Endodermal cell (in vitro differentiated cells): Measurements from ENCODE around the gene MYG1. TPM values are rescaled to one million over a fixed set of nuclear protein-coding genes. Genes with fewer than 3 reads are reported as not detected.
A peak's percentile ranks its signal among the peaks of the same experiment; 100 is the strongest.

Source experiments
- DNase-seq: peaks from one replicate; pipeline ENCODE4 v3.0.0-alpha.2; 2017
- H3K27ac ChIP-seq: 2 replicates; pipeline ENCODE4 v1.5.1; 2013; ENCODE audit warnings: mild to moderate bottlenecking, low read depth, low read length, moderate library complexity
- H3K27me3 ChIP-seq: 2 replicates; pipeline ENCODE4 v1.6.1; 2013; ENCODE audit warnings: mild to moderate bottlenecking, low read length, moderate library complexity; ENCODE audit not compliant: insufficient read depth, control insufficient read depth, poor library complexity, severe bottlenecking
- H3K36me3 ChIP-seq: 2 replicates; pipeline ENCODE4 v1.7.0; 2013; ENCODE audit warnings: mild to moderate bottlenecking, low read length, moderate library complexity; ENCODE audit not compliant: control insufficient read depth, insufficient read depth
- H3K4me1 ChIP-seq: one replicate; pipeline ENCODE4 v1.7.0; 2013; ENCODE audit warnings: low read length; ENCODE audit not compliant: control insufficient read depth, insufficient read depth
- H3K4me3 ChIP-seq: 2 replicates; pipeline ENCODE4 v1.5.1; 2013; ENCODE audit warnings: mild to moderate bottlenecking, low read length, moderate library complexity
- H3K9ac ChIP-seq: 2 replicates; pipeline ENCODE4 v1.6.1; 2013; ENCODE audit warnings: mild to moderate bottlenecking, low read length, moderate library complexity; ENCODE audit not compliant: poor library complexity, severe bottlenecking; ENCODE audit errors: extremely low read depth
- H3K9me3 ChIP-seq: 2 replicates; pipeline ENCODE4 v1.6.1; 2013; ENCODE audit warnings: mild to moderate bottlenecking, low read length, moderate library complexity; ENCODE audit not compliant: control insufficient read depth
- H3K27ac Mint-ChIP-seq: 2 replicates; pipeline ENCODE4 v1.8.0; 2020; ENCODE audit warnings: mixed read lengths
- H3K27me3 Mint-ChIP-seq: 2 replicates; pipeline ENCODE4 v1.8.0; 2021; ENCODE audit warnings: mild to moderate bottlenecking, mixed read lengths; ENCODE audit not compliant: insufficient read depth
- H3K36me3 Mint-ChIP-seq: 2 replicates; pipeline ENCODE4 v1.8.0; 2020; ENCODE audit warnings: low read depth, mixed read lengths
- H3K4me1 Mint-ChIP-seq: 2 replicates; pipeline ENCODE4 v1.8.0; 2020; ENCODE audit warnings: mixed read lengths
- H3K4me3 Mint-ChIP-seq: 2 replicates; pipeline ENCODE4 v1.8.0; 2020; ENCODE audit warnings: mild to moderate bottlenecking, moderate library complexity, mixed read lengths
- H3K9me3 Mint-ChIP-seq: 2 replicates; pipeline ENCODE4 v1.8.0; 2020; ENCODE audit warnings: mild to moderate bottlenecking, mixed read lengths
- CTCF ChIP-seq: fragments of 200-600 bp; sonication (generic); conservative IDR thresholded peaks from 2 replicates; pipeline ENCODE4 v1.5.0; 2021; ENCODE audit warnings: antibody characterized with exemption, mild to moderate bottlenecking
- WGBS, 2 experiments: methylation state at CpG; one replicate each; pipeline versions ENCODE4 v1.1.5 to v1.1.7; 2013; ENCODE audit warnings: missing lambda C conversion rate in 2 of 2, mixed read lengths in 1 of 2; ENCODE audit not compliant: insufficient coverage in 1 of 2, insufficient read length in 1 of 2; 5-methylcytosine and 5-hydroxymethylcytosine counted together
- total RNA-seq, 2 donors: library from RNA; stranded (reverse); fragmentation: NEBNext Ultra II Directional in 1 of 2; extraction: Animal tissue kit (Norgen Biotek cat#: 25700) in 1 of 2; gene quantifications; 2 replicates in 1 of 2; 3 replicates in 1 of 2; pipeline ENCODE4 v1.2.1, GENCODE V29; 2021

Gene MYG1
- total RNA-seq, 2 donors from 2014 or later, result 55.3 to 74.2 TPM

GRCh38 chr12:53268630-53269562 lies 30.6 kb upstream of the MYG1 start:
- Mint-ChIP-seq H3K27me3 (no peaks in the 10 kb centered on the region), H3K27ac (peak overlapping the region; percentile 95), H3K4me3 (peak overlapping the region; percentile 94), H3K4me1 (peaks cover 8% of the 10 kb centered on the region), H3K36me3 (peaks cover 15% of the 10 kb centered on the region), H3K9me3 (no peaks in the 10 kb centered on the region)
- Histone ChIP-seq H3K9ac (peak overlapping the region; percentile 63), H3K27ac (no peak overlapping the region), H3K36me3 (no peaks in the 10 kb centered on the region), H3K4me1 (peaks cover 9% of the 10 kb centered on the region), H3K27me3 (no peaks in the 10 kb centered on the region), H3K4me3 (peak overlapping the region; percentile 95), H3K9me3 (no peaks in the 10 kb centered on the region)
- no peak for DNase-seq
- WGBS, 2 experiments, result 67 to 69% methylated on average over 18 to 20 of the region's 20 CpGs
- no peak for TF ChIP-seq CTCF

GRCh38 chr12:53274445-53274844 lies 25.1 kb upstream of the MYG1 start:
- no peak overlapping the region for H3K27ac Mint-ChIP-seq

GRCh38 chr12:53276511-53276910 lies 23.0 kb upstream of the MYG1 start:
- Mint-ChIP-seq H3K4me1 (no peaks in the 10 kb centered on the region), H3K27me3 (no peaks in the 10 kb centered on the region), H3K27ac (no peak overlapping the region), H3K4me3 (no peak overlapping the region), H3K9me3 (no peaks in the 10 kb centered on the region), H3K36me3 (peaks cover 50% of the 10 kb centered on the region)
- H3K9ac ChIP-seq, result no peak overlapping the region
- no peak overlapping the region for H3K27ac ChIP-seq
- WGBS, 2 experiments, result 93 to 96% methylated on average over 11 of the region's 11 CpGs
- no peak overlapping the region for H3K4me3 ChIP-seq
- H3K9me3 ChIP-seq, result no peaks in the 10 kb centered on the region
- no peaks in the 10 kb centered on the region for H3K27me3 ChIP-seq
- H3K4me1 ChIP-seq, result no peaks in the 10 kb centered on the region
- TF ChIP-seq CTCF, result no peak
- H3K36me3 ChIP-seq, result peaks cover 52% of the 10 kb centered on the region
- DNase-seq, result no peak

More at GRCh38 chr12:53274445-53274844, 25.1 kb upstream of the MYG1 start:
- Histone ChIP-seq H3K4me1 (peaks cover 3% of the 10 kb centered on the region), H3K36me3 (peaks cover 37% of the 10 kb centered on the region), H3K9ac (no peak overlapping the region), H3K4me3 (no peak overlapping the region), H3K27me3 (no peaks in the 10 kb centered on the region), H3K9me3 (no peaks in the 10 kb centered on the region), H3K27ac (no peak overlapping the region)
- 94 to 97% methylated on average over 3 to 5 of the region's 5 CpGs for WGBS, 2 experiments
- no peak overlapping the region for H3K4me3 Mint-ChIP-seq
- H3K36me3 Mint-ChIP-seq, result peaks cover 45% of the 10 kb centered on the region
- H3K27me3 Mint-ChIP-seq, result no peaks in the 10 kb centered on the region
- H3K4me1 Mint-ChIP-seq, result peaks cover 2% of the 10 kb centered on the region
- DNase-seq, result peak; percentile 55
- no peaks in the 10 kb centered on the region for H3K9me3 Mint-ChIP-seq
- no peak for TF ChIP-seq CTCF
